Measurements from ENCODE around the gene PLCB1.

The PLCB1 gene

GRCh38 chr20:8874437-8874836 is 742.4 kb downstream of the PLCB1 start:
- no peak for ATAC-seq (ENCODE audit: insufficient read depth, low read depth)
- Histone ChIP-seq H2AFZ (ENCODE audit: low read depth, low read length) (no peak overlapping the region), H4K20me1 (ENCODE audit: insufficient read depth, low read length) (no peaks in the 10 kb centered on the region), H3K4me2 (ENCODE audit: insufficient read depth, low read length) (no peak overlapping the region), H3K9me3 (ENCODE audit: insufficient read depth, low read length, severe bottlenecking) (no peaks in the 10 kb centered on the region), H3K4me3 (ENCODE audit: low read depth in 1 of 2, low read length in 2 of 2) (no peak overlapping the region), H3K27me3 (ENCODE audit: insufficient read depth, low read length, poor library complexity) (no peaks in the 10 kb centered on the region), H3K4me1 (ENCODE audit: insufficient read depth, low read length) (no peaks in the 10 kb centered on the region), H3K27ac (ENCODE audit: low read length) (no peak overlapping the region), H3K79me2 (ENCODE audit: insufficient read depth, low read length) (no peaks in the 10 kb centered on the region), H3K36me3 (ENCODE audit: insufficient read depth, low read length) (no peaks in the 10 kb centered on the region), H3K9ac (ENCODE audit: low read depth, low read length) (no peak overlapping the region)
- TF ChIP-seq CTCF (IDR thresholded peaks at IDR 0.05; ENCODE audit: borderline replicate concordance, extremely low read depth, low read length, poor library complexity, severe bottlenecking): no peak
- no peak for TF ChIP-seq EZH2 (IDR thresholded peaks at IDR 0.05; ENCODE audit: borderline replicate concordance, low read depth, low read length, severe bottlenecking)
- no peak for DNase-seq

GRCh38 chr20:8875586-8875985 is 743.5 kb downstream of the PLCB1 start:
- H4K20me1 ChIP-seq (ENCODE audit: insufficient read depth, low read length): no peaks in the 10 kb centered on the region
- H3K9ac ChIP-seq (ENCODE audit: low read depth, low read length): no peak overlapping the region
- no peak overlapping the region for H3K4me3 ChIP-seq (ENCODE audit: low read depth in 1 of 2, low read length in 2 of 2)
- TF ChIP-seq EZH2 (IDR thresholded peaks at IDR 0.05; ENCODE audit: borderline replicate concordance, low read depth, low read length, severe bottlenecking): no peak
- TF ChIP-seq CTCF (IDR thresholded peaks at IDR 0.05; ENCODE audit: borderline replicate concordance, extremely low read depth, low read length, poor library complexity, severe bottlenecking): no peak
- no peak overlapping the region for H2AFZ ChIP-seq (ENCODE audit: low read depth, low read length)
- no peak overlapping the region for H3K4me2 ChIP-seq (ENCODE audit: insufficient read depth, low read length)
- H3K9me3 ChIP-seq (ENCODE audit: insufficient read depth, low read length, severe bottlenecking): no peaks in the 10 kb centered on the region
- H3K4me1 ChIP-seq (ENCODE audit: insufficient read depth, low read length): no peaks in the 10 kb centered on the region
- no peaks in the 10 kb centered on the region for H3K27me3 ChIP-seq (ENCODE audit: insufficient read depth, low read length, poor library complexity)
- ATAC-seq (ENCODE audit: insufficient read depth, low read depth): no peak
- no peak overlapping the region for H3K27ac ChIP-seq (ENCODE audit: low read length)
- H3K79me2 ChIP-seq (ENCODE audit: insufficient read depth, low read length): no peaks in the 10 kb centered on the region
- DNase-seq: no peak
- no peaks in the 10 kb centered on the region for H3K36me3 ChIP-seq (ENCODE audit: insufficient read depth, low read length)

- TF ChIP-seq EZH2 (IDR thresholded peaks at IDR 0.05; ENCODE audit: borderline replicate concordance, low read depth, low read length, severe bottlenecking) (no peak), CTCF (IDR thresholded peaks at IDR 0.05; ENCODE audit: borderline replicate concordance, extremely low read depth, low read length, poor library complexity, severe bottlenecking) (no peak)
- Histone ChIP-seq H3K4me3 (ENCODE audit: low read depth in 1 of 2, low read length in 2 of 2) (no peak overlapping the region), H2AFZ (ENCODE audit: low read depth, low read length) (no peak overlapping the region), H3K9ac (ENCODE audit: low read depth, low read length) (no peak overlapping the region), H3K36me3 (ENCODE audit: insufficient read depth, low read length) (no peaks in the 10 kb centered on the region), H3K27me3 (ENCODE audit: insufficient read depth, low read length, poor library complexity) (no peaks in the 10 kb centered on the region), H3K9me3 (ENCODE audit: insufficient read depth, low read length, severe bottlenecking) (no peaks in the 10 kb centered on the region), H3K27ac (ENCODE audit: low read length) (no peak overlapping the region), H3K4me2 (ENCODE audit: insufficient read depth, low read length) (no peak overlapping the region), H3K4me1 (ENCODE audit: insufficient read depth, low read length) (no peaks in the 10 kb centered on the region), H4K20me1 (ENCODE audit: insufficient read depth, low read length) (no peaks in the 10 kb centered on the region), H3K79me2 (ENCODE audit: insufficient read depth, low read length) (no peaks in the 10 kb centered on the region)
- DNase-seq (no peak), ATAC-seq (ENCODE audit: insufficient read depth, low read depth) (no peak)
These were observed 744.3 kb downstream of the PLCB1 start for GRCh38 chr20:8876366-8876765.

GRCh38 chr20:8877294-8877693 is 745.2 kb downstream of the PLCB1 start:
- H3K9me3 ChIP-seq (ENCODE audit: insufficient read depth, low read length, severe bottlenecking): no peaks in the 10 kb centered on the region
- H3K27me3 ChIP-seq (ENCODE audit: insufficient read depth, low read length, poor library complexity): no peaks in the 10 kb centered on the region
- no peak overlapping the region for H3K4me3 ChIP-seq (ENCODE audit: low read depth in 1 of 2, low read length in 2 of 2)
- no peaks in the 10 kb centered on the region for H4K20me1 ChIP-seq (ENCODE audit: insufficient read depth, low read length)
- H3K9ac ChIP-seq (ENCODE audit: low read depth, low read length): no peak overlapping the region
- no peak overlapping the region for H3K4me2 ChIP-seq (ENCODE audit: insufficient read depth, low read length)
- H3K36me3 ChIP-seq (ENCODE audit: insufficient read depth, low read length): 0 out of 2 replicates have a peak, but pooled peaks cover 6% of the 10 kb centered on the region
- no peak overlapping the region for H3K27ac ChIP-seq (ENCODE audit: low read length)
- H2AFZ ChIP-seq (ENCODE audit: low read depth, low read length): no peak overlapping the region
- no peak for TF ChIP-seq CTCF (IDR thresholded peaks at IDR 0.05; ENCODE audit: borderline replicate concordance, extremely low read depth, low read length, poor library complexity, severe bottlenecking)
- H3K4me1 ChIP-seq (ENCODE audit: insufficient read depth, low read length): no peaks in the 10 kb centered on the region
- no peak for ATAC-seq (ENCODE audit: insufficient read depth, low read depth)
- no peaks in the 10 kb centered on the region for H3K79me2 ChIP-seq (ENCODE audit: insufficient read depth, low read length)
- DNase-seq: no peak
